Measurements from ENCODE around the gene SLCO1C1. TPM values are rescaled to one million over a fixed set of nuclear protein-coding genes. Genes with fewer than 3 reads are reported as not detected.
"Not testable (repeated sequence)": the region's sequence is repeated elsewhere in the genome, so short reads cannot be mapped to it uniquely, and the experiment has no call there.

Gene SLCO1C1
- total RNA-seq, result 0.39 and 0.53 TPM in 2 replicates

- no peak for DNase-seq (ENCODE audit: low read depth, low spot score)
Measured at GRCh38 chr12:20695232-20695631, at the start of gene SLCO1C1. Gene SLCO1C1, plus strand, starts transcription at chr12:20695332. Its CDS starts 4,245 bp downstream, at chr12:20699577.

- DNase-seq (ENCODE audit: low read depth, low spot score), result peak; percentile 27
Measured at GRCh38 chr12:20646239-20646827, 48.8 kb upstream of the SLCO1C1 start.

GRCh38 chr12:20653871-20654270 is 41.3 kb upstream of the SLCO1C1 start:
- DNase-seq (ENCODE audit: low read depth, low spot score), result no peak

GRCh38 chr12:20656600-20656999 is 38.5 kb upstream of the SLCO1C1 start:
- DNase-seq (ENCODE audit: low read depth, low spot score), result no peak

- no peak for DNase-seq (ENCODE audit: low read depth, low spot score)
Measured at GRCh38 chr12:20657496-20657895, 37.6 kb upstream of the SLCO1C1 start.

GRCh38 chr12:20681334-20681733 is 13.8 kb upstream of the SLCO1C1 start:
- DNase-seq (ENCODE audit: low read depth, low spot score), result no peak

GRCh38 chr12:20696181-20696905 is 1.2 kb downstream of the SLCO1C1 start:
- DNase-seq (ENCODE audit: low read depth, low spot score), result no peak

GRCh38 chr12:20701106-20701505 is 6.0 kb downstream of the SLCO1C1 start:
- no peak for DNase-seq (ENCODE audit: low read depth, low spot score)

- DNase-seq (ENCODE audit: low read depth, low spot score), result peak; percentile 45
Measured at GRCh38 chr12:20704860-20705259, 9.7 kb downstream of the SLCO1C1 start.

- no peak for DNase-seq (ENCODE audit: low read depth, low spot score)
Measured at GRCh38 chr12:20711846-20712245, 16.7 kb downstream of the SLCO1C1 start.

- DNase-seq (ENCODE audit: low read depth, low spot score), result no peak
Measured at GRCh38 chr12:20716037-20716436, 20.9 kb downstream of the SLCO1C1 start.

- no peak for DNase-seq (ENCODE audit: low read depth, low spot score)
Measured at GRCh38 chr12:20716985-20717384, 21.9 kb downstream of the SLCO1C1 start.

GRCh38 chr12:20718294-20718693 is 23.2 kb downstream of the SLCO1C1 start:
- DNase-seq (ENCODE audit: low read depth, low spot score), result no peak

- DNase-seq (ENCODE audit: low read depth, low spot score), result peak; percentile 17
Measured at GRCh38 chr12:20722142-20722541, 27.0 kb downstream of the SLCO1C1 start.

- no peak for DNase-seq (ENCODE audit: low read depth, low spot score)
Measured at GRCh38 chr12:20731274-20731673, 36.1 kb downstream of the SLCO1C1 start.

- no peak for DNase-seq (ENCODE audit: low read depth, low spot score)
Measured at GRCh38 chr12:20740972-20741371, 45.8 kb downstream of the SLCO1C1 start.

- DNase-seq (ENCODE audit: low read depth, low spot score), result no peak
Measured at GRCh38 chr12:20748198-20748597, 53.1 kb downstream of the SLCO1C1 start.

- no peak for DNase-seq (ENCODE audit: low read depth, low spot score)
Measured at GRCh38 chr12:20751046-20751445, 55.9 kb downstream of the SLCO1C1 start.

- no peak for DNase-seq (ENCODE audit: low read depth, low spot score)
Measured at GRCh38 chr12:20777420-20777819, 82.3 kb downstream of the SLCO1C1 start.

GRCh38 chr12:20778969-20779368 is 83.8 kb downstream of the SLCO1C1 start:
- no peak for DNase-seq (ENCODE audit: low read depth, low spot score)

GRCh38 chr12:20779971-20780370 is 84.8 kb downstream of the SLCO1C1 start:
- not testable (repeated sequence) for DNase-seq (ENCODE audit: low read depth, low spot score)

- DNase-seq (ENCODE audit: low read depth, low spot score), result not testable (repeated sequence)
Measured at GRCh38 chr12:20783796-20784357, 88.7 kb downstream of the SLCO1C1 start.

GRCh38 chr12:20792971-20793370 is 97.8 kb downstream of the SLCO1C1 start:
- DNase-seq (ENCODE audit: low read depth, low spot score), result no peak

Measured in pulmonary artery endothelial cell (primary cell).